GM23338 (cell line): Measurements from ENCODE around the gene ROS1. TPM values are rescaled to one million over a fixed set of nuclear protein-coding genes. Genes with fewer than 3 reads are reported as not detected.

ENCODE experiments used
- ATAC-seq: fragments of 200-7000 bp; cut with Tn5 transposase; 3 replicates; pipeline ENCODE4 v1.9.1; 2020
- DNase-seq: peaks from one replicate; pipeline ENCODE4 v3.0.0-alpha.2; 2015; ENCODE audit warnings: low spot score
- H2AFZ ChIP-seq: fragments of 200-600 bp; sonication (generic); 2 replicates; pipeline ENCODE4 v1.8.0; 2016; ENCODE audit warnings: antibody characterized with exemption, mild to moderate bottlenecking, moderate library complexity
- H3F3A ChIP-seq: fragments of 200-600 bp; sonication (generic); replicated peaks from 2 replicates; pipeline ENCODE4 v1.8.0; 2017; ENCODE audit warnings: antibody characterized with exemption, mixed run types, low read depth
- H3K27ac ChIP-seq: fragments of 200-600 bp; sonication (generic); 2 replicates; pipeline ENCODE4 v1.6.1; 2016; ENCODE audit warnings: low read depth
- H3K27me3 ChIP-seq: fragments of 200-600 bp; sonication (generic); 2 replicates; pipeline ENCODE4 v1.8.0; 2016; ENCODE audit warnings: mild to moderate bottlenecking, mixed run types, moderate library complexity; ENCODE audit not compliant: insufficient read depth
- H3K36me3 ChIP-seq: fragments of 200-600 bp; sonication (generic); 2 replicates; pipeline ENCODE4 v1.8.0; 2016; ENCODE audit warnings: mild to moderate bottlenecking; ENCODE audit not compliant: insufficient read depth
- H3K4me1 ChIP-seq: fragments of 200-600 bp; sonication (generic); 2 replicates; pipeline ENCODE4 v1.8.0; 2016; ENCODE audit warnings: mild to moderate bottlenecking, moderate library complexity; ENCODE audit not compliant: insufficient read depth
- H3K4me2 ChIP-seq: fragments of 200-600 bp; sonication (generic); 2 replicates; pipeline ENCODE4 v1.7.1; 2017; ENCODE audit warnings: mixed run types
- H3K4me3 ChIP-seq: fragments of 200-600 bp; sonication (generic); 2 replicates; pipeline ENCODE4 v1.6.1; 2016; ENCODE audit warnings: mixed run types
- H3K79me2 ChIP-seq: fragments of 200-600 bp; sonication (generic); replicated peaks from 2 replicates; pipeline ENCODE4 v1.8.0; 2017; ENCODE audit warnings: mild to moderate bottlenecking; ENCODE audit not compliant: insufficient read depth
- H3K9me2 ChIP-seq: fragments of 200-600 bp; sonication (generic); 2 replicates; pipeline ENCODE4 v1.8.0; 2017; ENCODE audit not compliant: insufficient read depth
- H4K20me1 ChIP-seq: fragments of 200-600 bp; sonication (generic); replicated peaks from 2 replicates; pipeline ENCODE4 v1.8.0; 2017; ENCODE audit warnings: mild to moderate bottlenecking; ENCODE audit not compliant: insufficient read depth
- H3K27ac Mint-ChIP-seq: 2 replicates; pipeline ENCODE4 v1.8.0; 2020; ENCODE audit warnings: inconsistent platforms, mild to moderate bottlenecking, moderate library complexity, mixed read lengths
- H3K27me3 Mint-ChIP-seq: 3 replicates; pipeline ENCODE4 v1.8.0; 2022; ENCODE audit warnings: low read depth, mild to moderate bottlenecking, moderate library complexity, mixed read lengths, inconsistent platforms; ENCODE audit not compliant: insufficient read depth, poor library complexity
- H3K36me3 Mint-ChIP-seq: 3 replicates; pipeline ENCODE4 v1.8.0; 2021; ENCODE audit warnings: low read depth, mild to moderate bottlenecking, inconsistent platforms, moderate library complexity, mixed read lengths
- H3K4me1 Mint-ChIP-seq: 3 replicates; pipeline ENCODE4 v1.8.0; 2020; ENCODE audit warnings: mild to moderate bottlenecking, inconsistent platforms, mixed read lengths
- H3K4me3 Mint-ChIP-seq: 3 replicates; pipeline ENCODE4 v1.8.0; 2021; ENCODE audit warnings: moderate library complexity, mild to moderate bottlenecking, inconsistent platforms, mixed read lengths
- H3K9me3 Mint-ChIP-seq: 3 replicates; pipeline ENCODE4 v1.8.0; 2020; ENCODE audit warnings: moderate library complexity, mild to moderate bottlenecking, inconsistent platforms, mixed read lengths
- CREB1 ChIP-seq: fragments of 250-450 bp; sonication (Bioruptor Pico); IDR thresholded peaks from 2 replicates; pipeline ENCODE4 v1.5.0; 2020; ENCODE audit warnings: low read depth, mild to moderate bottlenecking, moderate library complexity
- EZH2 ChIP-seq: fragments of 200-600 bp; sonication (generic); IDR thresholded peaks from one replicate; pipeline ENCODE4 v1.8.0; 2017; ENCODE audit warnings: antibody characterized with exemption, mild to moderate bottlenecking, low read depth; ENCODE audit not compliant: unreplicated experiment
- EZH2phosphoT487 ChIP-seq: fragments of 200-600 bp; sonication (generic); IDR thresholded peaks from one replicate; pipeline ENCODE4 v1.8.1; 2018; ENCODE audit warnings: antibody characterized with exemption; ENCODE audit not compliant: unreplicated experiment
- JUNB ChIP-seq: IDR thresholded peaks from one replicate; pipeline ENCODE4 v1.6.1; 2016; ENCODE audit warnings: antibody characterized with exemption; ENCODE audit not compliant: unreplicated experiment
- NANOG ChIP-seq: IDR thresholded peaks from 2 replicates; pipeline ENCODE4 v1.6.1; 2016; ENCODE audit warnings: antibody characterized with exemption, borderline replicate concordance
- POLR2AphosphoS5 ChIP-seq: IDR thresholded peaks from 2 replicates; pipeline ENCODE4 v1.6.1; 2016; ENCODE audit warnings: antibody characterized with exemption, low read depth
- STAT1 ChIP-seq: IDR thresholded peaks from one replicate; pipeline ENCODE4 v1.6.1; 2016; ENCODE audit warnings: antibody characterized with exemption; ENCODE audit not compliant: unreplicated experiment
- ZNF114 ChIP-seq: fragments of 250-450 bp; sonication (Bioruptor Pico); IDR thresholded peaks from 2 replicates; pipeline ENCODE4 v1.5.0; 2020; ENCODE audit warnings: mild to moderate bottlenecking, moderate library complexity
- ZNF331 ChIP-seq: fragments of 250-450 bp; sonication (Bioruptor Pico); IDR thresholded peaks from 2 replicates; pipeline ENCODE4 v1.5.0; 2020; ENCODE audit warnings: low read depth, mild to moderate bottlenecking, moderate library complexity
- polyA plus RNA-seq: library from polyadenylated mRNA; unstranded; fragments of >200 nt; fragmentation: Nextera tagmentation; extraction: Ambion mirVana; gene quantifications from 2 replicates; pipeline ENCODE4 v1.2.1, GENCODE V29; 2016
- total RNA-seq: library from RNA; depleted of rRNA; stranded (reverse); fragments of >200 nt; shearing (Covaris generic); gene quantifications from 2 replicates; pipeline ENCODE4 v1.2.3, GENCODE V29; 2014
- TF ChIP-seq, protein P1 (sequence below): IDR thresholded peaks from 2 replicates; pipeline ENCODE4 v1.6.1; 2016; ENCODE audit warnings: antibody characterized with exemption
- TF ChIP-seq, protein P2 (sequence below): fragments of 250-450 bp; sonication (Bioruptor Pico); IDR thresholded peaks from 2 replicates; pipeline ENCODE4 v1.5.0; 2020; ENCODE audit warnings: mild to moderate bottlenecking, moderate library complexity
- TF ChIP-seq, protein P3 (sequence below): IDR thresholded peaks from one replicate; pipeline ENCODE4 v1.6.1; 2018; ENCODE audit warnings: antibody characterized with exemption; ENCODE audit not compliant: unreplicated experiment

The ROS1 gene
- total and polyA plus RNA-seq, 2 experiments from 2014 or later: not detected

DNA sequence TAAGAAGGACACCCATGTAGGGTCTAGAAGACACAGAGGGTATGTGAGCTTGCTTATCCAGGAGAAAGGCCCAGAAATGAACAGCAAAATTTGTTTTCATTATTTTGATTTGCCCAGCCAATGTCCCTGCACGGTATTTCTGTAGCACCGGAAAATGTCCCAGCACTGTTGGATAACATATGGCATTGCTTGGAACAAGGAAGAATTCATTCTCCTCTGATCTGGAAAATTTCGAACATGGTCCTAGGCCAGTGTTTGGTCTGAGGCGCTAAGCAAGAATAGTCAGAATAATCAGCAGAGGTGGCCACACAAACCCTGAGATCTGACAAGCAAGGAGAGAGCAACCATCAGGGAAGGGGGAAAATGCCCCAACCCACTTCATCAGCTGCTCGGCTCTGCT, 26.6 kb downstream of the ROS1 start (continued):
- TF ChIP-seq NANOG: no peak
- TF ChIP-seq, protein P1, sequence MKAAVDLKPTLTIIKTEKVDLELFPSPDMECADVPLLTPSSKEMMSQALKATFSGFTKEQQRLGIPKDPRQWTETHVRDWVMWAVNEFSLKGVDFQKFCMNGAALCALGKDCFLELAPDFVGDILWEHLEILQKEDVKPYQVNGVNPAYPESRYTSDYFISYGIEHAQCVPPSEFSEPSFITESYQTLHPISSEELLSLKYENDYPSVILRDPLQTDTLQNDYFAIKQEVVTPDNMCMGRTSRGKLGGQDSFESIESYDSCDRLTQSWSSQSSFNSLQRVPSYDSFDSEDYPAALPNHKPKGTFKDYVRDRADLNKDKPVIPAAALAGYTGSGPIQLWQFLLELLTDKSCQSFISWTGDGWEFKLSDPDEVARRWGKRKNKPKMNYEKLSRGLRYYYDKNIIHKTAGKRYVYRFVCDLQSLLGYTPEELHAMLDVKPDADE: no peak
- no peak for TF ChIP-seq JUNB
- TF ChIP-seq STAT1: no peak
- TF ChIP-seq ZNF331 (CRISPR knock-in tag): no peak
- no peak for TF ChIP-seq ZNF114 (CRISPR knock-in tag)

DNA sequence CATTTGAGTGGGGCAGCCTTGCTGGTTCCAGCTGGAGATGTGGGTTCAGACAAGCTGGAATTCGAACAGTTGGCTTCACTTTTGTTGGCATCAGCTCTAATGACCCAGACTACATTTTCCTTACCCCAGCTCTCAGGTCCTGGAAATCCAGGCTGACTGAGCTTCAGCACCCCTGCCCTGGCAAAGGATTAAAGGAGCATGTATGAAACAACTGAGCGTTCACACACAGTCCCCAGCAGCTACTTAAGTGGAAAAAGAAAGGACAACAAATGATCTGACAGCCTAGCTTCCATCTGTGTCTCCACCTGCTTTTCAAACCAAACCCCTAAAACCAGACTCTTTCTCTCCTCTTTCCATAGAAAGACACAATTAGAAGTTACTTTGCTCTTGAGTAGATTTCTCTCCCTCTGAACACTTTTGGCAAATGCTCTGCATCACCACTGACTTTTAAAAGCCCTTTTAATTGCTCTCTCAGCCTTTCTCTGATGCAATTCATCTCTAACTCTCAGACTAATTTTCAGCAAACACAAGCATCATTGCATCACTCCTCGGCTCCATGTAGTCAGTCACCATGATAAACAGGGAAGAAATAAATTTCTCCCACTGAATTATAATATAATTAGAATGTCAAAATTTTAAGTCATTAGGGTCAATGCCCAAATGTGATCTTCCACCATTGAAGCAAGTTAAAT, 28.1 kb downstream of the ROS1 start:
- Histone ChIP-seq H3K27me3 (no peaks in the 10 kb centered on the region), H3K9me2 (no peaks in the 10 kb centered on the region), H3F3A (no peaks in the 10 kb centered on the region), H4K20me1 (no peaks in the 10 kb centered on the region), H3K36me3 (no peaks in the 10 kb centered on the region), H3K79me2 (no peaks in the 10 kb centered on the region), H3K4me2 (no peak overlapping the region), H3K27ac (no peak overlapping the region), H2AFZ (no peak overlapping the region), H3K4me3 (no peak overlapping the region), H3K4me1 (no peaks in the 10 kb centered on the region)
- no peak overlapping the region for H3K27ac Mint-ChIP-seq
- no peaks in the 10 kb centered on the region for H3K4me1 Mint-ChIP-seq
- DNase-seq (no peak), ATAC-seq (no peak)
- no peaks in the 10 kb centered on the region for H3K36me3 Mint-ChIP-seq
- no peak overlapping the region for H3K4me3 Mint-ChIP-seq
- H3K27me3 Mint-ChIP-seq: peaks cover 2% of the 10 kb centered on the region
- H3K9me3 Mint-ChIP-seq: no peaks in the 10 kb centered on the region
- TF ChIP-seq, protein P2, sequence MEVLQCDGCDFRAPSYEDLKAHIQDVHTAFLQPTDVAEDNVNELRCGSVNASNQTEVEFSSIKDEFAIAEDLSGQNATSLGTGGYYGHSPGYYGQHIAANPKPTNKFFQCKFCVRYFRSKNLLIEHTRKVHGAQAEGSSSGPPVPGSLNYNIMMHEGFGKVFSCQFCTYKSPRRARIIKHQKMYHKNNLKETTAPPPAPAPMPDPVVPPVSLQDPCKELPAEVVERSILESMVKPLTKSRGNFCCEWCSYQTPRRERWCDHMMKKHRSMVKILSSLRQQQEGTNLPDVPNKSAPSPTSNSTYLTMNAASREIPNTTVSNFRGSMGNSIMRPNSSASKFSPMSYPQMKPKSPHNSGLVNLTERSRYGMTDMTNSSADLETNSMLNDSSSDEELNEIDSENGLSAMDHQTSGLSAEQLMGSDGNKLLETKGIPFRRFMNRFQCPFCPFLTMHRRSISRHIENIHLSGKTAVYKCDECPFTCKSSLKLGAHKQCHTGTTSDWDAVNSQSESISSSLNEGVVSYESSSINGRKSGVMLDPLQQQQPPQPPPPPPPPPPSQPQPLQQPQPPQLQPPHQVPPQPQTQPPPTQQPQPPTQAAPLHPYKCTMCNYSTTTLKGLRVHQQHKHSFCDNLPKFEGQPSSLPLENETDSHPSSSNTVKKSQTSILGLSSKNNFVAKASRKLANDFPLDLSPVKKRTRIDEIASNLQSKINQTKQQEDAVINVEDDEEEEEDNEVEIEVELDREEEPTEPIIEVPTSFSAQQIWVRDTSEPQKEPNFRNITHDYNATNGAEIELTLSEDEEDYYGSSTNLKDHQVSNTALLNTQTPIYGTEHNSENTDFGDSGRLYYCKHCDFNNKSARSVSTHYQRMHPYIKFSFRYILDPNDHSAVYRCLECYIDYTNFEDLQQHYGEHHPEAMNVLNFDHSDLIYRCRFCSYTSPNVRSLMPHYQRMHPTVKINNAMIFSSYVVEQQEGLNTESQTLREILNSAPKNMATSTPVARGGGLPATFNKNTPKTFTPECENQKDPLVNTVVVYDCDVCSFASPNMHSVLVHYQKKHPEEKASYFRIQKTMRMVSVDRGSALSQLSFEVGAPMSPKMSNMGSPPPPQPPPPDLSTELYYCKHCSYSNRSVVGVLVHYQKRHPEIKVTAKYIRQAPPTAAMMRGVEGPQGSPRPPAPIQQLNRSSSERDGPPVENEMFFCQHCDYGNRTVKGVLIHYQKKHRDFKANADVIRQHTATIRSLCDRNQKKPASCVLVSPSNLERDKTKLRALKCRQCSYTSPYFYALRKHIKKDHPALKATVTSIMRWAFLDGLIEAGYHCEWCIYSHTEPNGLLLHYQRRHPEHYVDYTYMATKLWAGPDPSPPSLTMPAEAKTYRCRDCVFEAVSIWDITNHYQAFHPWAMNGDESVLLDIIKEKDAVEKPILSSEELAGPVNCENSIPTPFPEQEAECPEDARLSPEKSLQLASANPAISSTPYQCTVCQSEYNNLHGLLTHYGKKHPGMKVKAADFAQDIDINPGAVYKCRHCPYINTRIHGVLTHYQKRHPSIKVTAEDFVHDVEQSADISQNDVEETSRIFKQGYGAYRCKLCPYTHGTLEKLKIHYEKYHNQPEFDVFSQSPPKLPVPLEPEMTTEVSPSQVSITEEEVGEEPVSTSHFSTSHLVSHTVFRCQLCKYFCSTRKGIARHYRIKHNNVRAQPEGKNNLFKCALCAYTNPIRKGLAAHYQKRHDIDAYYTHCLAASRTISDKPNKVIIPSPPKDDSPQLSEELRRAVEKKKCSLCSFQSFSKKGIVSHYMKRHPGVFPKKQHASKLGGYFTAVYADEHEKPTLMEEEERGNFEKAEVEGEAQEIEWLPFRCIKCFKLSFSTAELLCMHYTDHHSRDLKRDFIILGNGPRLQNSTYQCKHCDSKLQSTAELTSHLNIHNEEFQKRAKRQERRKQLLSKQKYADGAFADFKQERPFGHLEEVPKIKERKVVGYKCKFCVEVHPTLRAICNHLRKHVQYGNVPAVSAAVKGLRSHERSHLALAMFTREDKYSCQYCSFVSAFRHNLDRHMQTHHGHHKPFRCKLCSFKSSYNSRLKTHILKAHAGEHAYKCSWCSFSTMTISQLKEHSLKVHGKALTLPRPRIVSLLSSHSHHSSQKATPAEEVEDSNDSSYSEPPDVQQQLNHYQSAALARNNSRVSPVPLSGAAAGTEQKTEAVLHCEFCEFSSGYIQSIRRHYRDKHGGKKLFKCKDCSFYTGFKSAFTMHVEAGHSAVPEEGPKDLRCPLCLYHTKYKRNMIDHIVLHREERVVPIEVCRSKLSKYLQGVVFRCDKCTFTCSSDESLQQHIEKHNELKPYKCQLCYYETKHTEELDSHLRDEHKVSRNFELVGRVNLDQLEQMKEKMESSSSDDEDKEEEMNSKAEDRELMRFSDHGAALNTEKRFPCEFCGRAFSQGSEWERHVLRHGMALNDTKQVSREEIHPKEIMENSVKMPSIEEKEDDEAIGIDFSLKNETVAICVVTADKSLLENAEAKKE (CRISPR knock-in tag): no peak
- TF ChIP-seq ZNF331 (CRISPR knock-in tag) (no peak), EZH2phosphoT487 (no peak), STAT1 (no peak), NANOG (no peak), ZNF114 (CRISPR knock-in tag) (no peak), CREB1 (CRISPR knock-in tag) (no peak), EZH2 (no peak), JUNB (no peak), POLR2AphosphoS5 (no peak)
- TF ChIP-seq, protein P1: no peak
- TF ChIP-seq, protein P3, sequence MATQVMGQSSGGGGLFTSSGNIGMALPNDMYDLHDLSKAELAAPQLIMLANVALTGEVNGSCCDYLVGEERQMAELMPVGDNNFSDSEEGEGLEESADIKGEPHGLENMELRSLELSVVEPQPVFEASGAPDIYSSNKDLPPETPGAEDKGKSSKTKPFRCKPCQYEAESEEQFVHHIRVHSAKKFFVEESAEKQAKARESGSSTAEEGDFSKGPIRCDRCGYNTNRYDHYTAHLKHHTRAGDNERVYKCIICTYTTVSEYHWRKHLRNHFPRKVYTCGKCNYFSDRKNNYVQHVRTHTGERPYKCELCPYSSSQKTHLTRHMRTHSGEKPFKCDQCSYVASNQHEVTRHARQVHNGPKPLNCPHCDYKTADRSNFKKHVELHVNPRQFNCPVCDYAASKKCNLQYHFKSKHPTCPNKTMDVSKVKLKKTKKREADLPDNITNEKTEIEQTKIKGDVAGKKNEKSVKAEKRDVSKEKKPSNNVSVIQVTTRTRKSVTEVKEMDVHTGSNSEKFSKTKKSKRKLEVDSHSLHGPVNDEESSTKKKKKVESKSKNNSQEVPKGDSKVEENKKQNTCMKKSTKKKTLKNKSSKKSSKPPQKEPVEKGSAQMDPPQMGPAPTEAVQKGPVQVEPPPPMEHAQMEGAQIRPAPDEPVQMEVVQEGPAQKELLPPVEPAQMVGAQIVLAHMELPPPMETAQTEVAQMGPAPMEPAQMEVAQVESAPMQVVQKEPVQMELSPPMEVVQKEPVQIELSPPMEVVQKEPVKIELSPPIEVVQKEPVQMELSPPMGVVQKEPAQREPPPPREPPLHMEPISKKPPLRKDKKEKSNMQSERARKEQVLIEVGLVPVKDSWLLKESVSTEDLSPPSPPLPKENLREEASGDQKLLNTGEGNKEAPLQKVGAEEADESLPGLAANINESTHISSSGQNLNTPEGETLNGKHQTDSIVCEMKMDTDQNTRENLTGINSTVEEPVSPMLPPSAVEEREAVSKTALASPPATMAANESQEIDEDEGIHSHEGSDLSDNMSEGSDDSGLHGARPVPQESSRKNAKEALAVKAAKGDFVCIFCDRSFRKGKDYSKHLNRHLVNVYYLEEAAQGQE: no peak
